Muscle of back (tissue), 11 donors: ENCODE data around the gene CCDC175. TPM values are rescaled to one million over a fixed set of nuclear protein-coding genes. Genes with fewer than 3 reads are reported as not detected.

ENCODE experiments used
- DNase-seq, 3 donors: peaks; one replicate each; pipeline versions ENCODE4 v3.0.0 to v3.0.0-alpha.2; 2013
- polyA plus RNA-seq, 10 donors: library from polyadenylated mRNA; unstranded; fragments of 120-200 nt; gene quantifications; one replicate each; pipeline ENCODE4 v1.2.1, GENCODE V29; 2013; ENCODE audit not compliant: insufficient read length in 10 of 10

Gene CCDC175
- polyA plus RNA-seq, 10 donors: not detected

DNA sequence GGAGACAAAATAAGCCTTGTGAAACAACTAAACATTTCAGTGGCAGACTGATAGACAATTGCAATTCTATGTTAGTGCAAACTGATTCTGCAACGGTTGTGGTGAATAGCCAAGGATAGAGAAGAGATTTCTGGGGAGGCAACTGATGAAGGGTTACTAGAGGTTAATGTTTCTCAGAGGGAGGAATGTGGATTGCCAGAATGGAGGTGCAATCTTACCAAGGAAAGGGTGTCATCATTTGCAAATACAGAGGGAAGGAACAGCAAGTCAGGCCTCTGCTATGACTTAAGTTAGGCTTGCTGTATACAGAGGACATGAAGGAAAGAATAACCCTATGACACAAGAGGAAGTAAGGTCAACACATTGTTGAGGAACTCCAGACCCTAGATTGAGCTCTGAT lies 35.8 kb downstream of the CCDC175 start:
- DNase-seq: no peak

DNA sequence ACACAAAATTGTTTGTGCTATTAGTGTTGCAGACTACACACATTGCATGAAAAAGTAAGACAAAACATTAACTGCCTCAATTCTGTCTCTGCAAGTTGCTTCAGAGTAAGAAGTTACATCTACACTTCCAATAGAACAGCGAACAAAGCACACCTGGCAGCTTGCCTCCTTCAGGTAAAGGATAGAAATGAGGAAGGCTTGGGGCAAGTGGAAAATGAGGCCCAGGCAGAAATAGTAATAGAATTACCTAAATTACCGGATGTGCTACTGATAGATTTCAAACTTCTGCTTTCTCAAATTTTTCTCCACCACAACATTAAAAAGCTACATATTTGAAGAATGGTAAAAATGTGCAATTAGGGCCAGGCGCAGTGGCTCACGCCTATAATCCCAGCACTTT lies 37.7 kb downstream of the CCDC175 start:
- DNase-seq: no peak

GRCh38 chr14:59537476-59537875 lies 39.1 kb downstream of the CCDC175 start:
- DNase-seq: no peak

- no peak for DNase-seq
These were observed 42.1 kb downstream of the CCDC175 start for GRCh38 chr14:59534361-59534987.

DNA sequence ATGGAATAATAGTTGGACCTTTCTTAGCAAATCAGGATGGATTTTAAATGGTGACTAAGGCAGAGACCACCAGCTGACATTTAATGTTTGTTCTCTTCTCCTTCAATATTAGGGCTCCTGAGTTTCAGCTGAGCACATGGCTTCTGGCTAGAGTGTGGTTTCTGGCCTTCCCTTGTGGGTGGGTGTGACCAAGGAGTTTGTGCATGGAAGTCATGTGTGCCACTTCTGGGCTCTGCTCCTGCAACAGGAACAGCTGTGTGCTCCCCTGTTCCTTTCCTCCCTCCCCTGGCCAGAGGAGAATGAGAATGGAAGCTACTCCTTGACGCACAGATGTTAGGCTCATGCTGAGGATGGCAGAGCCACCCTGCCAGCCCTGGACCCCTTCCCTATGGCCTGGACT lies 44.2 kb downstream of the CCDC175 start:
- DNase-seq: no peak

DNA sequence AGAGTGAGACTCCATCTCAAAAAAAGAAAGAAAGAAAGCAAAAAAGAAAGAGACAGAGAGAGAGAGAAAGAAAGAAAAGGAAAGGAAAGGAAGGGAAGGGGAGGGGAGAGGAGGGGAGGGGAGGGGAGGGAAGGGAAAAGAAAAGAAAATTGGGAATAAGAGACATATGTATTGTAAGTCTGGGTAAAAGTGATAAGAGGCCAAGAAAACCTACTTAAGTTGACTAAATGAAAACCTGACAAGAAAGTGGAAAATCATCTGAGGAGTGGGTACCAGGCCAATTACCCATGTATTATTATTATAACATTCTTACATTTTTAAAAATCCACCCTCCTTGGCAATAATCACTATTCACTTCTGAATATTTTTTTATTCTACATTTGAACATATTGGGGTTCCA lies 46.3 kb downstream of the CCDC175 start:
- DNase-seq: no peak

DNA sequence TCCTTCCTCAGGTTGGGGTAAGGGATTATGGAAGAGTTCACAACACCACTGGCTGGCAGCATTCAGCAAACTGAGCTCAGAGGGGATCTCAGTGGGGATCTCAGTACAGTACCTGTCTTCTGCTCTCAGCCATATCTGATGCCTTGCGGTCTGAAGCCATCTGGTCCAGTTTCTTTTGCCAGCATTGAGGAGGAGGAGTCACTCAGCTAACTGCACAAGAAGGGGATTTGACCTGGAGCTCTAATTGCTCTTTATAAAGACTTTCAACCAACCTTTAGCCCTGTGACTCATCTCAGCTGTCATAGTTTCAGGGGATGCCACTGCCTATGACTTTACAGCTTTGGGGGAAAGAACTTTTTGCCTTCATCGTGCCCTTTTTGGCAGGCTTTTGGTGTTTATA lies 47.4 kb downstream of the CCDC175 start:
- no peak for DNase-seq

DNA sequence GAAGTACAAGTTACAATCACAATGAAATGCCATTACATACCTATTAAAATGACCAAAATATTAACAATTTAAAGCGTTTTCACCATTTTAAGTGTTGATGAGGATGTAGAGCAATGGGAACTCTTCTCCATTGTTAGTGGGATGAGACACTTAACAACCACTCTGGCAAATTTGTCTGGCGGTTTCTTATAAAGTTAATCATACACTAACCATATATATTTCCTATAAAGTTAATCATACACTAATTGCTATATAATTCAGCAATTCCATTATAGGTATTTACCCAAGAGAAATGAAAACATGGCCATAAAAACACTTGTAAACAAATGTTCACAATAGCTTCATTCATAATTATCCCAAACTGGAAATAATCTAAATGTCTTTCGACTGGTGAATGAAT lies 56.4 kb downstream of the CCDC175 start:
- DNase-seq: no peak

GRCh38 chr14:59511916-59512575 lies 64.6 kb downstream of the CCDC175 start:
- DNase-seq: no peak

DNA sequence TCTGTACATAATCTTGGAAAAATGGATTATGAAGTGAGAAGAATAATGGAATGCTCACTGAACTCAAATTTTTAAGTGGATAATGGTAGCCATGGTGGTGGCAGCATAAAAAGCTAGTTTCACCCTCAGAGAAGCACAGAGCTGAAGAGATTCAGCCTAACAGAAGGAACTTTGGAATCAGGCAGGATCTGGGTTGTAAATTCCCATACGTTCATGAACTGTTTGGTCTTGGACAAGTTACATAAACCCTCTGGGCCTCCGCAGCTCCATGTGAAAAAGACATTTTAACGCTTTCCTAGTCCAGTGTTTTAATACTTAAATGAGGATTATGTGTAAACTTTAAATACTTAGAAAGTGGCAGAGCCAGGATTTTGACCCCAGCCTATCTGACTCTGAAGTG lies 65.6 kb downstream of the CCDC175 start:
- DNase-seq: no peak

DNA sequence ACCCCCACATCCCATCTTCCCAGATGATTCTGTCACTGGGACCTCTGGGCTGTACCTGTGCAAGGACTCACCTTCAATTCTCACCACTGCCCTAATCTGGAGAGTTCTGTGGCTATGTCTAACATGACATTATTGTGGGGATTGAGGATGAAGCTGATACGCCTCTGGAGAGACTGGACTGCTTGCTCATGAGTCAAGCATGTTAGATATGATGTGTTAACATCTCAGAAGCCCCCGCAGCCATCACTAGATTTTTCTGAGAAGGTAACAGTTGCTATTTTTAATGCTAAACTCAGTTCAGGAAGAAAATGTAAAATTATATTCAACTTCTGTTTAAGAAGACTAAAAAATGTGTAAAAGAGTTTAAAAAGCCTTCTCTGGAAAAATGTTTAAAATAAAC lies 66.6 kb downstream of the CCDC175 start:
- DNase-seq: no peak

DNA sequence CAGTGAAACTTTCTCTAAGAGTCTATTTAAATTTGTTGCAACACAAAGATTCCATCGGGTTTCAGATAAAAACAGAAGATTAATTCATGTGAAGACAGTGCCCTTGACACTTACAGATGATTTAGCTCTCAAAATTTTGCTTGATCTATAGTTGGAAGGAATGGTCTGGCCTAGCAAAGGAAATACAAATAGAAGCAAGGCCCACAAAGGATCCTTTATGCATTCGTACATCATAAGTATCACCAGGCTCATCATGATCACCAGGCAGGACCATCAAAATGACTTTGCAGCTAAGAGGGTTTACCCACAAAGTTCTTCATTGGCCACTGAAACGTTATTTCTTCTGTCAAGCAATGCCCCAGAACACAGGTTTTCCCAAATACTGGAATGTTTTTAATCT lies 67.5 kb downstream of the CCDC175 start:
- DNase-seq: no peak

DNA sequence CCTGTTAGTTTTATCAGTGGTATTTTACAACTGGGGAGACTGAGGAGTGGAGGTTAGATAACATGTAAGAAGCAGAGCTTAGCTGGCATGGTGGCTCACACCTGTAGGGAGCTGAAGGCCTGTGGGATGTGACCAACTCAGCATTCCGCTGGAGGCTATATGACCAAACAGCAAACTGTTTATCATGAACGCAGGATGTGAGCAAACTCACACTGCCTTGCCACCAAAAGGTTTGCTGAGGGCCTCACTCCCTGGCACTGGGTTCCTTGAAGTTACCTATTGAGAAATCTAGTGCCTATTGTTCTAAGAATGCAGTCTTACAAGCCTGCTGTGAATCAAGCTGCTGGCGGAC lies 68.9 kb downstream of the CCDC175 start:
- no peak for DNase-seq

DNA sequence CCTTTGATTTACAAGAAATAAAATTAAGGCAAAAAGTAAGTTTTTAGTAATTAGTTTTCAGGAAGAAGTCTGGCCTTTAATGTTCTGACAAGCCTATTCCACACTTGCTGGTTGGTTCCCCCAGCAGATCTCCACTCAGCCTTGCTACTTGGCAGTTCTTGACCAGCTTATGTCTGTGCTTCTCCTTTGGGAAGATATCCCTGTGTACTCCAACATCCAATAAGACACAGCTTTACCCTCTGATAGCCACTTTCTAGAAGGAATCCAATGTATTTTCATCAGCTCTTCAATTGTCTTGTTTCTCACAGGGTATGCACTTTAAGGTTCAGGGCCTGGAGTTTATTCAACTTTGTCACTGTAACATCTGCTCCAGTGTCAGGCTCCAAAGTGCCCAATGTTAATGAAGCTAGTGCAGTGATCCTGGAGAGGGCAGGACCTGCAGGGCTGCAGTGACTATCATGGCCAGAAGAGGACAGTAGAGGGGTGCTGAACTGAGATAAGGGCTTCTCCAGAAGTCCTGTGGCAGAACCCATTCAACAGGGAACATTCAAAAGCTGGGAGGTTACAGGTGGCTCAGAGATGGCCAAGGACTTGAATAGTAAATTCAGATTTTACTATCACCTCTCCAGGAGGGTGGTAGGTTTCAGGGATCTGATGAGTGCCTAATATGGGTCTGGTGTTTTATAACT lies 69.4 kb downstream of the CCDC175 start:
- peak in 1 of 3 donors; percentile 43 for DNase-seq

- no peak for DNase-seq
These were observed 73.4 kb downstream of the CCDC175 start for GRCh38 chr14:59503256-59503655.

GRCh38 chr14:59500732-59501131 lies 75.9 kb downstream of the CCDC175 start:
- DNase-seq: no peak

DNA sequence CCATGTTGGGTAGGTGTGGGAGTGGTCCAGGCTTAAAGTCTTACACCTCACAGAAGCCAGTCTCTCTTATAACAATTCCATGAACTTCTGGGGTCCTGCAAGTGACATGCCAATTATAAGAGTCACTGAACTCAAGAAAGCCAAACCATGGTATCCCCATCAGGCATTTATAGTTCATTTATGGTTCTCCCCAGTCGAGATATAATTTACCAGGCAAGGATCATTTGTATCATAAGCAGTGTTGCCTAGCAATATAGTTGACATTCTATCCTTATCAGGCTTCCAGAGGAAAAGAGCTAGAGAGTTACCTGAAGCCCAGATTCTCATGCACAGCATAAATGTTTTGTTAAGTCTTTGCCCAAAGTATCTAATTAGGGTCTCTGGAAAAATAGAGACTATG lies 84.2 kb downstream of the CCDC175 start:
- DNase-seq: no peak

DNA sequence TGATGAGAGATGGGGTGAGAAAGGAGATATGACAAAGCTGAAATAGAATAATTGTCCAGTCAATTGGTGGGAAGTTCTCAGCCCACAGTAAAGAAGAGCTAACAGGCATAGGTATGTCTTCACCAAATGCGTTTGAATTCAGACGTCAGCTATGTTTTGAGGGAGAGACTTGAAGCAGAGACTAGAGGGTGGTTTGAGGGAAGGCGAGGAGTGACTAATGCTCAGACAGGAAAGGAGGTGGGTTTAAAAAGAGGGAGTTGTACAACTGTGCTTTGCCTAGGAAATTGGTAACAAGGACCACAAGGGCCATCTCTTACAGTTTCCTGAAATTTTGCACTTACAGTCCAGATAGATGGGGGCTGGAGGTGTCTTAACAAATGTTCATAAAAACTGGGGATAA lies 85.9 kb downstream of the CCDC175 start:
- DNase-seq: no peak

DNA sequence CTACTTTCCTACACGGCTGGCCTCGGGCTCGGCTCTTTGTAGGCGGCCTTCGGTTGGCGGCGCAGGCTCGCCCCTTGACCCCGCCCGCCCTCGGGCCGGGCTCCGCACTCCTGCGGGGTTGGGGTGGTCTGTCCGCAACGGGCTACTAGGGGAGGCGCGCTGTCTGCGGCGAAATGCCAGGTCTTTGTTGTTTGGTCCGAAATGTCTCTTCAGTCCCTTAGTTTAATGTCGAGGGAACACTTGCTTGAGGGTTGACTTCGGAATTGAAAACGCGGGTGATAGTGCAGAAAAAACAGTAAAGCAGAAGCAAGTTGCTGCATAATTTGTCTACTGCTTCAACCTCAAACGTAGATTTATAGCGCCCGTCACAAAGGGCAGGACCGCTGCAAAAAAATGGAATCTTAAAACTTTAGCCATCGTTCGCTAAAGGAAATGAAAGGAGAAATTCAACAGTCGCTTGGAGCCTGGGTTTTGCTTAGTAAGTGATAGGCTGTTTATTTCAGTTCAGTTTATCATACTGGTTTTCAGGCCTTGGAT lies 91.9 kb downstream of the CCDC175 start:
- DNase-seq: no peak

DNA sequence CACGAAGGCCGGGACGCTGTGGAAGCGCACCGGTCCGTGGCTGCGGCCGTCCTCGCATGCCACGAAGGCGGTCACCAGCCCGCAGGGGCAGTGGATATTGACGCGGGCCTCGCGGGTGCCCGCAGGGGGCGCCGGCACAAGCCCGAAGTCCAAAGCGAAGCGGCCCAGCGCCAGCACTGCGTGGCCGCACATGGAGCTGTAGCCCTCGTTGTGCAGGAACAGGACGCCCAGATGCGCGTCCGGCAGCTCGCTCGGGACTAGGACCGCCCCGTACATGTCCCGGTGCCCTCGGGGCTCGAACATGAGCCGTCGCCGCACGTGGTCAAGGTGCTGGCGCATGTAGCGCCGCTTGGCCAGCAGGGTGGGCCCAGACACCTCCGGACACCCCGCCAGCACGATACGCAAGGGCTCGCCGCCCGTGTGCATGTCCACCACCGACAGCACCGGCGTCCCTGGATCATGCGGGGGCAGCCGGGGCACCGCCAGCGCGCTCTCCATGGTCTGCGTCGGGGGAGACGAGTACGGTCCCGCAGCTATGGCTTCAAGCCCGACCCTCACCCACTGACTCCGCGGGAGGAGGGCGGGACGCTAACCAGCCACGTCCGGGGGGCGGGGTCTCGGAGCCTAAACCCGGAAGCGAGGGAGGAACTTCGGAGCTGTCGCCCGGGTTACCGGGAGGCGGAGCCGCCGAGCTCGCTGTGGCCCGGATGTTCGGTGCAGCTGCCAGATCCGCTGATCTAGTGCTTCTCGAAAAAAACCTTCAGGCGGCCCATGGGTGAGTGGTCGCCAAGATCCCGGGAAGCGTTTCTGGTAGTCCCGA lies 92.6 kb downstream of the CCDC175 start, which contains the start of the genes JKAMP and L3HYPDH:
JKAMP (plus strand) TSS at position 699 of the 820 bp plus-strand sequence; CDS start at position 772, 73 bp downstream.
L3HYPDH (minus strand) TSS at position 590 of the 820 bp plus-strand sequence; CDS start at position 498, 92 bp downstream.
- DNase-seq: peak; percentile 96 to 99 (median 97)

DNA sequence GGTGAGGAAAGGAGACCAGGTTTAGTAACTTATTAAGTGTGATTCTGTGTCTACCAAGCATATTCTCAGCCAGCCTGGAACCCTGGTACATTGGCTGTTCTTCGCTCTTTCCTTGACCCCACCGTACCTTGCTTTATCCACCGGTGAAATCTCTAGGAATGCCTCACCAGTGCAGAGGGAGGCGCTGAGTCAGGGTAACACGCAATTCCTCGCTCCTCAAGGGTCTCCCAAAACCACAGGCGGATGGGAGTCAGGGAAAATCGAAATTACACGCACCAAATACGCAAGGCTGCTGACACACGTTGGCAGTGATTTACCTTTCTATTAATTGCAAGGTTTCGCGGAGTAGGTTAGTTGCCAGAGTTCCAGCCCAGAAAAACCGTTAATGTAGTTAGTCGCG lies 93.2 kb downstream of the CCDC175 start:
- DNase-seq: peak in 1 of 3 donors; percentile 67
